GM23338 (cell line): ENCODE data around the gene MUC5AC. TPM values are rescaled to one million over a fixed set of nuclear protein-coding genes. Genes with fewer than 3 reads are reported as not detected.

Experiments
- ATAC-seq: fragments of 200-7000 bp; cut with Tn5 transposase; 3 replicates; pipeline ENCODE4 v1.9.1; 2020
- DNase-seq: peaks from one replicate; pipeline ENCODE4 v3.0.0-alpha.2; 2015; ENCODE audit warnings: low spot score
- H2AFZ ChIP-seq: fragments of 200-600 bp; sonication (generic); 2 replicates; pipeline ENCODE4 v1.8.0; 2016; ENCODE audit warnings: antibody characterized with exemption, mild to moderate bottlenecking, moderate library complexity
- H3F3A ChIP-seq: fragments of 200-600 bp; sonication (generic); replicated peaks from 2 replicates; pipeline ENCODE4 v1.8.0; 2017; ENCODE audit warnings: antibody characterized with exemption, mixed run types, low read depth
- H3K27ac ChIP-seq: fragments of 200-600 bp; sonication (generic); 2 replicates; pipeline ENCODE4 v1.6.1; 2016; ENCODE audit warnings: low read depth
- H3K27me3 ChIP-seq: fragments of 200-600 bp; sonication (generic); 2 replicates; pipeline ENCODE4 v1.8.0; 2016; ENCODE audit warnings: mild to moderate bottlenecking, mixed run types, moderate library complexity; ENCODE audit not compliant: insufficient read depth
- H3K36me3 ChIP-seq: fragments of 200-600 bp; sonication (generic); 2 replicates; pipeline ENCODE4 v1.8.0; 2016; ENCODE audit warnings: mild to moderate bottlenecking; ENCODE audit not compliant: insufficient read depth
- H3K4me1 ChIP-seq: fragments of 200-600 bp; sonication (generic); 2 replicates; pipeline ENCODE4 v1.8.0; 2016; ENCODE audit warnings: mild to moderate bottlenecking, moderate library complexity; ENCODE audit not compliant: insufficient read depth
- H3K4me2 ChIP-seq: fragments of 200-600 bp; sonication (generic); 2 replicates; pipeline ENCODE4 v1.7.1; 2017; ENCODE audit warnings: mixed run types
- H3K4me3 ChIP-seq: fragments of 200-600 bp; sonication (generic); 2 replicates; pipeline ENCODE4 v1.6.1; 2016; ENCODE audit warnings: mixed run types
- H3K79me2 ChIP-seq: fragments of 200-600 bp; sonication (generic); replicated peaks from 2 replicates; pipeline ENCODE4 v1.8.0; 2017; ENCODE audit warnings: mild to moderate bottlenecking; ENCODE audit not compliant: insufficient read depth
- H3K9me2 ChIP-seq: fragments of 200-600 bp; sonication (generic); 2 replicates; pipeline ENCODE4 v1.8.0; 2017; ENCODE audit not compliant: insufficient read depth
- H4K20me1 ChIP-seq: fragments of 200-600 bp; sonication (generic); replicated peaks from 2 replicates; pipeline ENCODE4 v1.8.0; 2017; ENCODE audit warnings: mild to moderate bottlenecking; ENCODE audit not compliant: insufficient read depth
- H3K27ac Mint-ChIP-seq: 2 replicates; pipeline ENCODE4 v1.8.0; 2020; ENCODE audit warnings: inconsistent platforms, mild to moderate bottlenecking, moderate library complexity, mixed read lengths
- H3K27me3 Mint-ChIP-seq: 3 replicates; pipeline ENCODE4 v1.8.0; 2022; ENCODE audit warnings: low read depth, mild to moderate bottlenecking, moderate library complexity, mixed read lengths, inconsistent platforms; ENCODE audit not compliant: insufficient read depth, poor library complexity
- H3K36me3 Mint-ChIP-seq: 3 replicates; pipeline ENCODE4 v1.8.0; 2021; ENCODE audit warnings: low read depth, mild to moderate bottlenecking, inconsistent platforms, moderate library complexity, mixed read lengths
- H3K4me1 Mint-ChIP-seq: 3 replicates; pipeline ENCODE4 v1.8.0; 2020; ENCODE audit warnings: mild to moderate bottlenecking, inconsistent platforms, mixed read lengths
- H3K4me3 Mint-ChIP-seq: 3 replicates; pipeline ENCODE4 v1.8.0; 2021; ENCODE audit warnings: moderate library complexity, mild to moderate bottlenecking, inconsistent platforms, mixed read lengths
- H3K9me3 Mint-ChIP-seq: 3 replicates; pipeline ENCODE4 v1.8.0; 2020; ENCODE audit warnings: moderate library complexity, mild to moderate bottlenecking, inconsistent platforms, mixed read lengths
- CREB1 ChIP-seq: fragments of 250-450 bp; sonication (Bioruptor Pico); IDR thresholded peaks from 2 replicates; pipeline ENCODE4 v1.5.0; 2020; ENCODE audit warnings: low read depth, mild to moderate bottlenecking, moderate library complexity
- EZH2 ChIP-seq: fragments of 200-600 bp; sonication (generic); IDR thresholded peaks from one replicate; pipeline ENCODE4 v1.8.0; 2017; ENCODE audit warnings: antibody characterized with exemption, mild to moderate bottlenecking, low read depth; ENCODE audit not compliant: unreplicated experiment
- EZH2phosphoT487 ChIP-seq: fragments of 200-600 bp; sonication (generic); IDR thresholded peaks from one replicate; pipeline ENCODE4 v1.8.1; 2018; ENCODE audit warnings: antibody characterized with exemption; ENCODE audit not compliant: unreplicated experiment
- JUNB ChIP-seq: IDR thresholded peaks from one replicate; pipeline ENCODE4 v1.6.1; 2016; ENCODE audit warnings: antibody characterized with exemption; ENCODE audit not compliant: unreplicated experiment
- POLR2AphosphoS5 ChIP-seq: IDR thresholded peaks from 2 replicates; pipeline ENCODE4 v1.6.1; 2016; ENCODE audit warnings: antibody characterized with exemption, low read depth
- STAT1 ChIP-seq: IDR thresholded peaks from one replicate; pipeline ENCODE4 v1.6.1; 2016; ENCODE audit warnings: antibody characterized with exemption; ENCODE audit not compliant: unreplicated experiment
- ZNF114 ChIP-seq: fragments of 250-450 bp; sonication (Bioruptor Pico); IDR thresholded peaks from 2 replicates; pipeline ENCODE4 v1.5.0; 2020; ENCODE audit warnings: mild to moderate bottlenecking, moderate library complexity
- ZNF331 ChIP-seq: fragments of 250-450 bp; sonication (Bioruptor Pico); IDR thresholded peaks from 2 replicates; pipeline ENCODE4 v1.5.0; 2020; ENCODE audit warnings: low read depth, mild to moderate bottlenecking, moderate library complexity
- polyA plus RNA-seq: library from polyadenylated mRNA; unstranded; fragments of >200 nt; fragmentation: Nextera tagmentation; extraction: Ambion mirVana; gene quantifications from 2 replicates; pipeline ENCODE4 v1.2.1, GENCODE V29; 2016
- total RNA-seq: library from RNA; depleted of rRNA; stranded (reverse); fragments of >200 nt; shearing (Covaris generic); gene quantifications from 2 replicates; pipeline ENCODE4 v1.2.3, GENCODE V29; 2014
- TF ChIP-seq, protein P1 (sequence below): IDR thresholded peaks from one replicate; pipeline ENCODE4 v1.6.1; 2018; ENCODE audit warnings: antibody characterized with exemption; ENCODE audit not compliant: unreplicated experiment
- TF ChIP-seq, protein P2 (sequence below): fragments of 250-450 bp; sonication (Bioruptor Pico); IDR thresholded peaks from 2 replicates; pipeline ENCODE4 v1.5.0; 2020; ENCODE audit warnings: mild to moderate bottlenecking, moderate library complexity
- TF ChIP-seq, protein P3 (sequence below): IDR thresholded peaks from 2 replicates; pipeline ENCODE4 v1.6.1; 2016; ENCODE audit warnings: antibody characterized with exemption

Gene MUC5AC
- total and polyA plus RNA-seq, 2 experiments from 2014 or later: not detected

DNA sequence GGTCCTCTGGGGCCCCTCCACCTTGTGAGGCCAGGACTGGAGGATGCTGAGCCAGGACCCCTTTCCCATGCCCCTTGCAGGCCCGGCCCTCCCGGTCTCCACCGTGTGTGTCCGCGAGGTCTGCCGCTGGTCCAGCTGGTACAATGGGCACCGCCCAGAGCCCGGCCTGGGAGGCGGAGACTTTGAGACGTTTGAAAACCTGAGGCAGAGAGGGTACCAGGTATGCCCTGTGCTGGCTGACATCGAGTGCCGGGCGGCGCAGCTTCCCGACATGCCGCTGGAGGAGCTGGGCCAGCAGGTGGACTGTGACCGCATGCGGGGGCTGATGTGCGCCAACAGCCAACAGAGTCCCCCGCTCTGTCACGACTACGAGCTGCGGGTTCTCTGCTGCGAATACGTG lies 83.0 kb downstream of the MUC5AC start (continued):
- TF ChIP-seq, protein P1, sequence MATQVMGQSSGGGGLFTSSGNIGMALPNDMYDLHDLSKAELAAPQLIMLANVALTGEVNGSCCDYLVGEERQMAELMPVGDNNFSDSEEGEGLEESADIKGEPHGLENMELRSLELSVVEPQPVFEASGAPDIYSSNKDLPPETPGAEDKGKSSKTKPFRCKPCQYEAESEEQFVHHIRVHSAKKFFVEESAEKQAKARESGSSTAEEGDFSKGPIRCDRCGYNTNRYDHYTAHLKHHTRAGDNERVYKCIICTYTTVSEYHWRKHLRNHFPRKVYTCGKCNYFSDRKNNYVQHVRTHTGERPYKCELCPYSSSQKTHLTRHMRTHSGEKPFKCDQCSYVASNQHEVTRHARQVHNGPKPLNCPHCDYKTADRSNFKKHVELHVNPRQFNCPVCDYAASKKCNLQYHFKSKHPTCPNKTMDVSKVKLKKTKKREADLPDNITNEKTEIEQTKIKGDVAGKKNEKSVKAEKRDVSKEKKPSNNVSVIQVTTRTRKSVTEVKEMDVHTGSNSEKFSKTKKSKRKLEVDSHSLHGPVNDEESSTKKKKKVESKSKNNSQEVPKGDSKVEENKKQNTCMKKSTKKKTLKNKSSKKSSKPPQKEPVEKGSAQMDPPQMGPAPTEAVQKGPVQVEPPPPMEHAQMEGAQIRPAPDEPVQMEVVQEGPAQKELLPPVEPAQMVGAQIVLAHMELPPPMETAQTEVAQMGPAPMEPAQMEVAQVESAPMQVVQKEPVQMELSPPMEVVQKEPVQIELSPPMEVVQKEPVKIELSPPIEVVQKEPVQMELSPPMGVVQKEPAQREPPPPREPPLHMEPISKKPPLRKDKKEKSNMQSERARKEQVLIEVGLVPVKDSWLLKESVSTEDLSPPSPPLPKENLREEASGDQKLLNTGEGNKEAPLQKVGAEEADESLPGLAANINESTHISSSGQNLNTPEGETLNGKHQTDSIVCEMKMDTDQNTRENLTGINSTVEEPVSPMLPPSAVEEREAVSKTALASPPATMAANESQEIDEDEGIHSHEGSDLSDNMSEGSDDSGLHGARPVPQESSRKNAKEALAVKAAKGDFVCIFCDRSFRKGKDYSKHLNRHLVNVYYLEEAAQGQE: no peak
- TF ChIP-seq POLR2AphosphoS5 (no peak), STAT1 (no peak)

DNA sequence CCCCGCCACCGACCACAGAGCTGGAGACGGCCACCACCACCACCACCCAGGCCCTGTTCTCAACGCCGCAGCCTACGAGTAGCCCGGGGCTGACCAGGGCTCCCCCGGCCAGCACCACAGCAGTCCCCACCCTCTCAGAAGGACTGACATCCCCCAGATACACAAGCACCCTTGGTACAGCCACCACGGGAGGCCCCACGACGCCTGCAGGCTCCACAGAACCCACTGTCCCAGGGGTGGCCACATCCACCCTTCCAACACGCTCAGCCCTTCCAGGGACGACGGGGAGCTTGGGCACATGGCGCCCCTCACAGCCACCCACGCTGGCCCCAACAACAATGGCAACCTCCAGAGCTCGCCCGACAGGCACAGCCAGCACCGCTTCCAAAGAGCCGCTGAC lies 84.0 kb downstream of the MUC5AC start:
- Histone ChIP-seq H3K27ac (no peak overlapping the region), H3K9me2 (no peaks in the 10 kb centered on the region), H2AFZ (no peak overlapping the region), H3K79me2 (no peaks in the 10 kb centered on the region), H3K4me3 (no peak overlapping the region), H3F3A (no peaks in the 10 kb centered on the region), H4K20me1 (no peaks in the 10 kb centered on the region), H3K27me3 (no peaks in the 10 kb centered on the region), H3K4me1 (no peaks in the 10 kb centered on the region), H3K4me2 (no peak overlapping the region), H3K36me3 (no peaks in the 10 kb centered on the region)
- Mint-ChIP-seq H3K4me1 (no peaks in the 10 kb centered on the region), H3K27ac (no peak overlapping the region), H3K27me3 (peaks cover 10% of the 10 kb centered on the region), H3K9me3 (peaks cover 38% of the 10 kb centered on the region), H3K4me3 (no peak overlapping the region), H3K36me3 (peaks cover 24% of the 10 kb centered on the region)
- ATAC-seq (no peak), DNase-seq (no peak)
- TF ChIP-seq, protein P1: no peak
- TF ChIP-seq, protein P2, sequence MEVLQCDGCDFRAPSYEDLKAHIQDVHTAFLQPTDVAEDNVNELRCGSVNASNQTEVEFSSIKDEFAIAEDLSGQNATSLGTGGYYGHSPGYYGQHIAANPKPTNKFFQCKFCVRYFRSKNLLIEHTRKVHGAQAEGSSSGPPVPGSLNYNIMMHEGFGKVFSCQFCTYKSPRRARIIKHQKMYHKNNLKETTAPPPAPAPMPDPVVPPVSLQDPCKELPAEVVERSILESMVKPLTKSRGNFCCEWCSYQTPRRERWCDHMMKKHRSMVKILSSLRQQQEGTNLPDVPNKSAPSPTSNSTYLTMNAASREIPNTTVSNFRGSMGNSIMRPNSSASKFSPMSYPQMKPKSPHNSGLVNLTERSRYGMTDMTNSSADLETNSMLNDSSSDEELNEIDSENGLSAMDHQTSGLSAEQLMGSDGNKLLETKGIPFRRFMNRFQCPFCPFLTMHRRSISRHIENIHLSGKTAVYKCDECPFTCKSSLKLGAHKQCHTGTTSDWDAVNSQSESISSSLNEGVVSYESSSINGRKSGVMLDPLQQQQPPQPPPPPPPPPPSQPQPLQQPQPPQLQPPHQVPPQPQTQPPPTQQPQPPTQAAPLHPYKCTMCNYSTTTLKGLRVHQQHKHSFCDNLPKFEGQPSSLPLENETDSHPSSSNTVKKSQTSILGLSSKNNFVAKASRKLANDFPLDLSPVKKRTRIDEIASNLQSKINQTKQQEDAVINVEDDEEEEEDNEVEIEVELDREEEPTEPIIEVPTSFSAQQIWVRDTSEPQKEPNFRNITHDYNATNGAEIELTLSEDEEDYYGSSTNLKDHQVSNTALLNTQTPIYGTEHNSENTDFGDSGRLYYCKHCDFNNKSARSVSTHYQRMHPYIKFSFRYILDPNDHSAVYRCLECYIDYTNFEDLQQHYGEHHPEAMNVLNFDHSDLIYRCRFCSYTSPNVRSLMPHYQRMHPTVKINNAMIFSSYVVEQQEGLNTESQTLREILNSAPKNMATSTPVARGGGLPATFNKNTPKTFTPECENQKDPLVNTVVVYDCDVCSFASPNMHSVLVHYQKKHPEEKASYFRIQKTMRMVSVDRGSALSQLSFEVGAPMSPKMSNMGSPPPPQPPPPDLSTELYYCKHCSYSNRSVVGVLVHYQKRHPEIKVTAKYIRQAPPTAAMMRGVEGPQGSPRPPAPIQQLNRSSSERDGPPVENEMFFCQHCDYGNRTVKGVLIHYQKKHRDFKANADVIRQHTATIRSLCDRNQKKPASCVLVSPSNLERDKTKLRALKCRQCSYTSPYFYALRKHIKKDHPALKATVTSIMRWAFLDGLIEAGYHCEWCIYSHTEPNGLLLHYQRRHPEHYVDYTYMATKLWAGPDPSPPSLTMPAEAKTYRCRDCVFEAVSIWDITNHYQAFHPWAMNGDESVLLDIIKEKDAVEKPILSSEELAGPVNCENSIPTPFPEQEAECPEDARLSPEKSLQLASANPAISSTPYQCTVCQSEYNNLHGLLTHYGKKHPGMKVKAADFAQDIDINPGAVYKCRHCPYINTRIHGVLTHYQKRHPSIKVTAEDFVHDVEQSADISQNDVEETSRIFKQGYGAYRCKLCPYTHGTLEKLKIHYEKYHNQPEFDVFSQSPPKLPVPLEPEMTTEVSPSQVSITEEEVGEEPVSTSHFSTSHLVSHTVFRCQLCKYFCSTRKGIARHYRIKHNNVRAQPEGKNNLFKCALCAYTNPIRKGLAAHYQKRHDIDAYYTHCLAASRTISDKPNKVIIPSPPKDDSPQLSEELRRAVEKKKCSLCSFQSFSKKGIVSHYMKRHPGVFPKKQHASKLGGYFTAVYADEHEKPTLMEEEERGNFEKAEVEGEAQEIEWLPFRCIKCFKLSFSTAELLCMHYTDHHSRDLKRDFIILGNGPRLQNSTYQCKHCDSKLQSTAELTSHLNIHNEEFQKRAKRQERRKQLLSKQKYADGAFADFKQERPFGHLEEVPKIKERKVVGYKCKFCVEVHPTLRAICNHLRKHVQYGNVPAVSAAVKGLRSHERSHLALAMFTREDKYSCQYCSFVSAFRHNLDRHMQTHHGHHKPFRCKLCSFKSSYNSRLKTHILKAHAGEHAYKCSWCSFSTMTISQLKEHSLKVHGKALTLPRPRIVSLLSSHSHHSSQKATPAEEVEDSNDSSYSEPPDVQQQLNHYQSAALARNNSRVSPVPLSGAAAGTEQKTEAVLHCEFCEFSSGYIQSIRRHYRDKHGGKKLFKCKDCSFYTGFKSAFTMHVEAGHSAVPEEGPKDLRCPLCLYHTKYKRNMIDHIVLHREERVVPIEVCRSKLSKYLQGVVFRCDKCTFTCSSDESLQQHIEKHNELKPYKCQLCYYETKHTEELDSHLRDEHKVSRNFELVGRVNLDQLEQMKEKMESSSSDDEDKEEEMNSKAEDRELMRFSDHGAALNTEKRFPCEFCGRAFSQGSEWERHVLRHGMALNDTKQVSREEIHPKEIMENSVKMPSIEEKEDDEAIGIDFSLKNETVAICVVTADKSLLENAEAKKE (CRISPR knock-in tag): no peak
- TF ChIP-seq JUNB (no peak), EZH2phosphoT487 (no peak), EZH2 (no peak), ZNF331 (no peak), CREB1 (CRISPR knock-in tag) (no peak), ZNF114 (CRISPR knock-in tag) (no peak), STAT1 (no peak), POLR2AphosphoS5 (no peak)
- TF ChIP-seq, protein P3, sequence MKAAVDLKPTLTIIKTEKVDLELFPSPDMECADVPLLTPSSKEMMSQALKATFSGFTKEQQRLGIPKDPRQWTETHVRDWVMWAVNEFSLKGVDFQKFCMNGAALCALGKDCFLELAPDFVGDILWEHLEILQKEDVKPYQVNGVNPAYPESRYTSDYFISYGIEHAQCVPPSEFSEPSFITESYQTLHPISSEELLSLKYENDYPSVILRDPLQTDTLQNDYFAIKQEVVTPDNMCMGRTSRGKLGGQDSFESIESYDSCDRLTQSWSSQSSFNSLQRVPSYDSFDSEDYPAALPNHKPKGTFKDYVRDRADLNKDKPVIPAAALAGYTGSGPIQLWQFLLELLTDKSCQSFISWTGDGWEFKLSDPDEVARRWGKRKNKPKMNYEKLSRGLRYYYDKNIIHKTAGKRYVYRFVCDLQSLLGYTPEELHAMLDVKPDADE: no peak
